Measurements from ENCODE around the gene LY6G6F. TPM values are rescaled to one million over a fixed set of nuclear protein-coding genes. Genes with fewer than 3 reads are reported as not detected.

The LY6G6F gene
- total and polyA plus RNA-seq, 2 of the 13 experiments (the other 11 are each of a cell fraction or from before 2014, with no cell fraction given): not detected

- TF ChIP-seq STAG1 (CRISPR knock-in tag; IDR thresholded peaks at IDR 0.05) (peak; percentile 77), PHF21A (CRISPR knock-in tag; IDR thresholded peaks at IDR 0.05) (no peak), PHB2 (IDR thresholded peaks at IDR 0.05; ENCODE audit: partially characterized antibody) (no peak), PRDM10 (CRISPR knock-in tag; IDR thresholded peaks at IDR 0.05; ENCODE audit: low read depth) (peak; percentile 50; the same call in 1 of the 2 replicates), CSRNP2 (CRISPR knock-in tag; conservative IDR thresholded peaks at IDR 0.05; ENCODE audit: low read depth) (no peak), ZNF580 (CRISPR knock-in tag; IDR thresholded peaks at IDR 0.05; ENCODE audit: borderline replicate concordance, low read depth) (peak; percentile 56; the same call in 1 of the 2 replicates), KDM5B (CRISPR knock-in tag; IDR thresholded peaks at IDR 0.05; ENCODE audit: borderline replicate concordance) (0 out of 2 replicates have a peak, but pooled peaks have one; percentile 8), ZNF205 (CRISPR knock-in tag; IDR thresholded peaks at IDR 0.05) (peak; percentile 68; the same call in 1 of the 2 replicates), ZBTB34 (CRISPR knock-in tag; IDR thresholded peaks at IDR 0.05) (0 out of 2 replicates have a peak, but pooled peaks have one; percentile 29), REL (CRISPR knock-in tag; conservative IDR thresholded peaks at IDR 0.05) (no peak), HNRNPK (IDR thresholded peaks at IDR 0.05; ENCODE audit: low read depth, low read length, poor library complexity, severe bottlenecking) (peak; percentile 22), SOX13 (IDR thresholded peaks at IDR 0.05) (no peak), SOX13 (CRISPR knock-in tag; conservative IDR thresholded peaks at IDR 0.05 in 1 of 2, IDR thresholded peaks at IDR 0.05 in 1 of 2) (no peak), MEIS2 (CRISPR knock-in tag; IDR thresholded peaks at IDR 0.05) (no peak), HMGXB4 (CRISPR knock-in tag; IDR thresholded peaks at IDR 0.05; ENCODE audit: borderline replicate concordance in 1 of 2, low read depth in 1 of 2) (peak in 1 of 2 experiments; percentile 91; a peak in 2 of 4 replicates), POLR2AphosphoS5 (IDR thresholded peaks at IDR 0.05; ENCODE audit: low read depth, low read length) (no peak), ZNF382 (CRISPR knock-in tag; IDR thresholded peaks at IDR 0.05; ENCODE audit: borderline replicate concordance) (no peak), DDIT3 (CRISPR knock-in tag; IDR thresholded peaks at IDR 0.05) (no peak), EZH2 (conservative IDR thresholded peaks at IDR 0.05; ENCODE audit: low read depth, low read length) (0 out of 2 replicates have a peak, but pooled peaks have one; percentile 45)
Measured at GRCh38 chr6:31717499-31718222, 11.0 kb downstream of the LY6G6F start (continued).
